Heart left ventricle (tissue), 13 donors: ENCODE results near the gene RIOX2.

Source experiments
- POLR2A ChIP-seq, 2 donors: fragments of 450-650 bp; IDR thresholded peaks; one replicate each; pipeline ENCODE4 v1.6.1; 2017; ENCODE audit warnings: antibody characterized with exemption in 2 of 2, mild to moderate bottlenecking in 2 of 2, moderate library complexity in 2 of 2
- TF ChIP-seq, protein P1 (sequence below), 12 donors: fragments of 200-600 bp; sonication (generic) in 4 of 12; IDR thresholded peaks; one replicate each; pipeline versions ENCODE4 v1.5.0 to v1.8.0; 2018 to 2022; ENCODE audit warnings: antibody characterized with exemption in 12 of 12, mild to moderate bottlenecking in 5 of 12
- donor health status: ischemic (EF 13 %, LVEDD 7.1; RV severe dilation, severe dysfunction).
- donor health status: DM: no; HTN: yes; CAD: no.
- donor health status: DM: no; HTN: no; CAD: no.
- donor health status: ischemic (EF 25% LVEDD 6.9; RV normal size, moderate dysfunction).
- donor health status: ischemic (EF 25% LVEDD 5.7; RV mildly dilated, moderate dysfunction).
- donor health status: ischemic (EF 35%, LVEDD 5.7; RV mildly dilated, moderate dysfunction).
- donor health status: nonischemic (EF 11% LVEDD 7.7; RV severe dilation, severe dysfunction).
- donor health status: DM: yes; HTN: yes; CAD: no.
- donor health status: PGD.
- donor health status: ischemic (EF 29% LVEDD 5.4; RV normal size, mild dysfunction).
- donor health status: nonischemic (EF 23%, LVEDD 6.1; RV moderate dilation, normal function).

DNA sequence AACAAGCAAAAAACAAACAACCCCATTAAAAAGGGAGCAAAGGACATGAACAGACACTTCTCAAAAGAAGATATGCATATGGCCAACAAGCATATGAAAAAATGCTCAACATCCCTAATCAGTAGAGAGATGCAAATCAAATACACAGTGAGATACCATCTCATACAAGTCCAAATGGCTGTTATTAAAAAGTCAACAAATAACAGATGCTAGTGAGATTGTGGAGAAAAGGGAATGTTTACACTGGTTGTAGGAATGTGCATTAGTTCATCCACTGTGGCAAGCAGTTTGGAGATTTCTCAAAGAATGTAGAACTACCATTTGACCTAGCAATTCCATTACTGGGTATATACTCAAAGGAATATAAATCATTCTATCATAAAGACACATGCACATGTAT, 44.5 kb downstream of the RIOX2 start:
- TF ChIP-seq POLR2A (IDR thresholded peaks at IDR 0.05), result no peak
- TF ChIP-seq, protein P1, sequence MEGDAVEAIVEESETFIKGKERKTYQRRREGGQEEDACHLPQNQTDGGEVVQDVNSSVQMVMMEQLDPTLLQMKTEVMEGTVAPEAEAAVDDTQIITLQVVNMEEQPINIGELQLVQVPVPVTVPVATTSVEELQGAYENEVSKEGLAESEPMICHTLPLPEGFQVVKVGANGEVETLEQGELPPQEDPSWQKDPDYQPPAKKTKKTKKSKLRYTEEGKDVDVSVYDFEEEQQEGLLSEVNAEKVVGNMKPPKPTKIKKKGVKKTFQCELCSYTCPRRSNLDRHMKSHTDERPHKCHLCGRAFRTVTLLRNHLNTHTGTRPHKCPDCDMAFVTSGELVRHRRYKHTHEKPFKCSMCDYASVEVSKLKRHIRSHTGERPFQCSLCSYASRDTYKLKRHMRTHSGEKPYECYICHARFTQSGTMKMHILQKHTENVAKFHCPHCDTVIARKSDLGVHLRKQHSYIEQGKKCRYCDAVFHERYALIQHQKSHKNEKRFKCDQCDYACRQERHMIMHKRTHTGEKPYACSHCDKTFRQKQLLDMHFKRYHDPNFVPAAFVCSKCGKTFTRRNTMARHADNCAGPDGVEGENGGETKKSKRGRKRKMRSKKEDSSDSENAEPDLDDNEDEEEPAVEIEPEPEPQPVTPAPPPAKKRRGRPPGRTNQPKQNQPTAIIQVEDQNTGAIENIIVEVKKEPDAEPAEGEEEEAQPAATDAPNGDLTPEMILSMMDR (IDR thresholded peaks at IDR 0.05), result no peak
